ENCODE measurements around the gene FUCA1.
A peak's percentile ranks its signal among the peaks of the same experiment; 100 is the strongest.

Gene FUCA1

GRCh38 chr1:23825076-23825761 lies 42.9 kb downstream of the FUCA1 start, which contains the start of gene HMGCL:
HMGCL (minus strand) TSS chr1:23825429; CDS start chr1:23825415, 14 bp downstream.
- Histone ChIP-seq H3K27ac (replicated peaks; ENCODE audit: low read length) (peak within 1 kb of the TSS; percentile 79), H3K4me3 (ENCODE audit: low read length in 2 of 2) (peak within 1 kb of the TSS; percentile 96 to 100), H2BK12ac (ENCODE audit: low read length) (no peak within 1 kb of the TSS), H2AK5ac (ENCODE audit: low read depth, low read length) (no peak within 1 kb of the TSS), H2AFZ (ENCODE audit: low read length) (peak within 1 kb of the TSS; percentile 93), H3K18ac (ENCODE audit: low read length) (peak within 1 kb of the TSS; percentile 98), H2BK120ac (ENCODE audit: low read depth, low read length) (no peak within 1 kb of the TSS), H3K4me2 (ENCODE audit: insufficient read depth, low read length, poor library complexity, severe bottlenecking) (peak within 1 kb of the TSS; percentile 74), H3K36me3 (replicated peaks in 1 of 2; ENCODE audit: control insufficient read depth in 2 of 2, insufficient read depth in 2 of 2, low read length in 2 of 2) (peaks cover 0 to under 1% of the 10 kb centered on the region in 2 donors), H3K14ac (ENCODE audit: low read length) (no peak within 1 kb of the TSS), H2BK15ac (ENCODE audit: low read length) (no peak within 1 kb of the TSS), H3K4me1 (ENCODE audit: control insufficient read depth in 2 of 2, insufficient read depth in 1 of 2, low read depth in 1 of 2, low read length in 2 of 2) (no peaks in the 10 kb centered on the region), H4K8ac (ENCODE audit: low read depth, low read length) (no peak within 1 kb of the TSS), H3K79me1 (ENCODE audit: low read depth, low read length) (no peaks in the 10 kb centered on the region), H4K91ac (ENCODE audit: low read depth, low read length, poor library complexity) (no peak within 1 kb of the TSS), H3K23ac (ENCODE audit: low read depth, low read length, poor library complexity) (peak within 1 kb of the TSS; percentile 95), H3K4ac (ENCODE audit: low read length) (no peak within 1 kb of the TSS), H3K9ac (ENCODE audit: low read depth, low read length, poor library complexity) (peak within 1 kb of the TSS; percentile 88), H3K9me3 (replicated peaks in 1 of 2; ENCODE audit: control insufficient read depth in 2 of 2, insufficient read depth in 1 of 2, low read depth in 1 of 2, low read length in 2 of 2) (no peaks in the 10 kb centered on the region), H2BK5ac (ENCODE audit: low read length) (no peak within 1 kb of the TSS), H3K27me3 (ENCODE audit: control insufficient read depth in 3 of 3, insufficient read depth in 3 of 3, low read depth in 1 of 3, low read length in 3 of 3) (no peaks in the 10 kb centered on the region)
- DNase-seq (ENCODE audit: low spot score): peak; percentile 83
- no CpG with 5 or more reads among the region's 42 CpGs for WGBS, 2 donors (ENCODE audit: extremely low coverage in 2 of 2, insufficient read length in 2 of 2, insufficient replicate concordance in 1 of 2)

DNA sequence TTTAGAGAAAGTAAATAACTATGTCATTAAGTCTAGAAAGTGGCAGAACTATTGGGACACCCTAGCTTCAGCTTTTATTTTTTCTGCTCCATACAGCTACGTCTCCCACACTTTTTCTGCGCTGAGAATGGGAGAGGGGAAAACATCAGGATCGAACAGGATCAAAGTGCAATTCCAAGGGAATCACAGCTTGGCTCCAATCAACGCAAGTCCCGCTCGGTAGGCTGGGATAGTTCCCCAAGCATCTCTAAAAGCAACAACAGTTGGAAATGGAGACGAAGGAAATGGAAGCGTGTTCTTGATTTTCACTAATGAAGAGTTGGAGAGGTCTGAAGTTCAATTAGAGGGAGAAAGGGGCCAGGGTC lies 43.4 kb downstream of the FUCA1 start:
- no peak for DNase-seq (ENCODE audit: low spot score)
- no peaks in the 10 kb centered on the region for H3K9me3 ChIP-seq (replicated peaks in 1 of 2; ENCODE audit: control insufficient read depth in 2 of 2, insufficient read depth in 1 of 2, low read depth in 1 of 2, low read length in 2 of 2)
- H3K4me2 ChIP-seq (ENCODE audit: insufficient read depth, low read length, poor library complexity, severe bottlenecking): peak overlapping the region; percentile 74
- peak overlapping the region; percentile 93 for H2AFZ ChIP-seq (ENCODE audit: low read length)
- H2BK12ac ChIP-seq (ENCODE audit: low read length): no peak overlapping the region
- peaks cover 0 to 4% of the 10 kb centered on the region in 2 donors for H3K36me3 ChIP-seq (replicated peaks in 1 of 2; ENCODE audit: control insufficient read depth in 2 of 2, insufficient read depth in 2 of 2, low read length in 2 of 2)
- H3K4ac ChIP-seq (ENCODE audit: low read length): no peak overlapping the region
- no peak overlapping the region for H2AK5ac ChIP-seq (ENCODE audit: low read depth, low read length)
- H3K27ac ChIP-seq (replicated peaks; ENCODE audit: low read length): no peak overlapping the region
- H2BK5ac ChIP-seq (ENCODE audit: low read length): no peak overlapping the region
- no peak overlapping the region for H4K8ac ChIP-seq (ENCODE audit: low read depth, low read length)
- H4K91ac ChIP-seq (ENCODE audit: low read depth, low read length, poor library complexity): no peak overlapping the region
- H3K14ac ChIP-seq (ENCODE audit: low read length): no peak overlapping the region
- no peak overlapping the region for H3K9ac ChIP-seq (ENCODE audit: low read depth, low read length, poor library complexity)
- no peaks in the 10 kb centered on the region for H3K27me3 ChIP-seq (ENCODE audit: control insufficient read depth in 3 of 3, insufficient read depth in 3 of 3, low read depth in 1 of 3, low read length in 3 of 3)
- no peak overlapping the region for H3K23ac ChIP-seq (ENCODE audit: low read depth, low read length, poor library complexity)
- no CpG with 5 or more reads among the region's 8 CpGs for WGBS, 2 donors (ENCODE audit: extremely low coverage in 2 of 2, insufficient read length in 2 of 2, insufficient replicate concordance in 1 of 2)
- H3K4me3 ChIP-seq (ENCODE audit: low read length in 2 of 2): peak overlapping the region; percentile 96 to 100
- no peak overlapping the region for H2BK120ac ChIP-seq (ENCODE audit: low read depth, low read length)
- H3K4me1 ChIP-seq (ENCODE audit: control insufficient read depth in 2 of 2, insufficient read depth in 1 of 2, low read depth in 1 of 2, low read length in 2 of 2): no peaks in the 10 kb centered on the region
- H2BK15ac ChIP-seq (ENCODE audit: low read length): no peak overlapping the region
- no peaks in the 10 kb centered on the region for H3K79me1 ChIP-seq (ENCODE audit: low read depth, low read length)
- H3K18ac ChIP-seq (ENCODE audit: low read length): no peak overlapping the region

DNA sequence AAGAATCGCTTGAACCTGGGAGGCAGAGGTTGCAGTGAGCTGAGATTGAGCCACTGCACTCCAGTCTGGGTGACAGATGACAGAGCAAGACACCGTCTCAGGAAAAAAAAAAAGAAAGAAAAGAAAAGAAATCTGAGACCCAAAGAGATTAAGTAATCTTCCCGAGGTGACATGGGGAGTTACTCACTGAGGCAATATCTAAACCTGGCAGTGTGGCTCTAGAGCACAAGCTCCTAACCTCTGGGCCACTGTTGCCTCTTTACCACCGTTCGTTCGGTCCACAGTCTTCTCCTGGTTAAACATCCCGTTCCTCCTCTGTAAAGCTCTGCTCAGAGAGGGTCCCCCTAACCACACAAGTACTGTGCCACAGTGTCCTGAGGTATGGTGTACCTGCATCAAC lies 44.3 kb downstream of the FUCA1 start:
- H4K8ac ChIP-seq (ENCODE audit: low read depth, low read length): no peak overlapping the region
- no peak overlapping the region for H3K27ac ChIP-seq (replicated peaks; ENCODE audit: low read length)
- no peaks in the 10 kb centered on the region for H3K27me3 ChIP-seq (ENCODE audit: control insufficient read depth in 3 of 3, insufficient read depth in 3 of 3, low read depth in 1 of 3, low read length in 3 of 3)
- WGBS, 2 donors (ENCODE audit: extremely low coverage in 2 of 2, insufficient read length in 2 of 2, insufficient replicate concordance in 1 of 2): no CpG with 5 or more reads among the region's 7 CpGs
- H3K4me3 ChIP-seq (ENCODE audit: low read length in 2 of 2): peak overlapping the region in 1 of 2 donors; percentile 96
- no peaks in the 10 kb centered on the region for H3K4me1 ChIP-seq (ENCODE audit: control insufficient read depth in 2 of 2, insufficient read depth in 1 of 2, low read depth in 1 of 2, low read length in 2 of 2)
- no peak overlapping the region for H2BK15ac ChIP-seq (ENCODE audit: low read length)
- H3K9me3 ChIP-seq (replicated peaks in 1 of 2; ENCODE audit: control insufficient read depth in 2 of 2, insufficient read depth in 1 of 2, low read depth in 1 of 2, low read length in 2 of 2): no peaks in the 10 kb centered on the region
- DNase-seq (ENCODE audit: low spot score): no peak
- no peak overlapping the region for H3K9ac ChIP-seq (ENCODE audit: low read depth, low read length, poor library complexity)
- H2BK120ac ChIP-seq (ENCODE audit: low read depth, low read length): no peak overlapping the region
- H2AK5ac ChIP-seq (ENCODE audit: low read depth, low read length): no peak overlapping the region
- H4K91ac ChIP-seq (ENCODE audit: low read depth, low read length, poor library complexity): no peak overlapping the region
- H3K4me2 ChIP-seq (ENCODE audit: insufficient read depth, low read length, poor library complexity, severe bottlenecking): no peak overlapping the region
- H3K36me3 ChIP-seq (replicated peaks in 1 of 2; ENCODE audit: control insufficient read depth in 2 of 2, insufficient read depth in 2 of 2, low read length in 2 of 2): peaks cover 0 to 5% of the 10 kb centered on the region in 2 donors
- no peak overlapping the region for H3K4ac ChIP-seq (ENCODE audit: low read length)
- H3K18ac ChIP-seq (ENCODE audit: low read length): no peak overlapping the region
- H2BK5ac ChIP-seq (ENCODE audit: low read length): no peak overlapping the region
- no peak overlapping the region for H2AFZ ChIP-seq (ENCODE audit: low read length)
- H3K23ac ChIP-seq (ENCODE audit: low read depth, low read length, poor library complexity): no peak overlapping the region
- no peak overlapping the region for H3K14ac ChIP-seq (ENCODE audit: low read length)
- H2BK12ac ChIP-seq (ENCODE audit: low read length): no peak overlapping the region
- H3K79me1 ChIP-seq (ENCODE audit: low read depth, low read length): peaks cover 2% of the 10 kb centered on the region

DNA sequence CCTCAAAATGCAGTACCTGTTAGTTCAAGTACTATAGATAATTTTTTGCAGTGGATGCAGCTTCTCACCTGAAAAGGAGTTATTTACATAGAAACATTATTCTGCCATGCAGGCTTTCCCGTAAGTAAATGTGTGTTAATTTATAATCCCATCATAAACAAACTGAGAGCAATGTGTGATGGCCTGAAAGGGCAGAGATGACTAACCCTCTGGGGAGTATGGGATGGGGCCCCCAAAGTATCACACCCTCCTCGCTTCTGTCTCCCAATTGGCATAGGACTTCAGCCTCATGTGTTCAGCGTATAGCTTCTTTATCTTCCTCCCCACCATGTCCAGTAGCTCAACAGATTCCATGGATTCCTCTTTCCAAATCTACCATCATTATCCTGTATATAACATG lies 50.5 kb downstream of the FUCA1 start:
- Histone ChIP-seq H3K14ac (ENCODE audit: low read length) (no peak overlapping the region), H3K4me1 (ENCODE audit: control insufficient read depth in 2 of 2, insufficient read depth in 1 of 2, low read depth in 1 of 2, low read length in 2 of 2) (no peaks in the 10 kb centered on the region), H3K18ac (ENCODE audit: low read length) (no peak overlapping the region), H3K9ac (ENCODE audit: low read depth, low read length, poor library complexity) (no peak overlapping the region), H3K27me3 (ENCODE audit: control insufficient read depth in 3 of 3, insufficient read depth in 3 of 3, low read depth in 1 of 3, low read length in 3 of 3) (no peaks in the 10 kb centered on the region), H3K9me3 (replicated peaks in 1 of 2; ENCODE audit: control insufficient read depth in 2 of 2, insufficient read depth in 1 of 2, low read depth in 1 of 2, low read length in 2 of 2) (no peaks in the 10 kb centered on the region), H4K91ac (ENCODE audit: low read depth, low read length, poor library complexity) (no peak overlapping the region), H3K79me1 (ENCODE audit: low read depth, low read length) (peaks cover 4% of the 10 kb centered on the region), H2AFZ (ENCODE audit: low read length) (no peak overlapping the region), H3K4me2 (ENCODE audit: insufficient read depth, low read length, poor library complexity, severe bottlenecking) (no peak overlapping the region), H2BK120ac (ENCODE audit: low read depth, low read length) (no peak overlapping the region), H2BK5ac (ENCODE audit: low read length) (no peak overlapping the region), H2BK15ac (ENCODE audit: low read length) (no peak overlapping the region), H4K8ac (ENCODE audit: low read depth, low read length) (no peak overlapping the region), H3K4ac (ENCODE audit: low read length) (no peak overlapping the region), H3K4me3 (ENCODE audit: low read length in 2 of 2) (no peak overlapping the region), H3K23ac (ENCODE audit: low read depth, low read length, poor library complexity) (no peak overlapping the region), H2AK5ac (ENCODE audit: low read depth, low read length) (no peak overlapping the region), H3K36me3 (replicated peaks in 1 of 2; ENCODE audit: control insufficient read depth in 2 of 2, insufficient read depth in 2 of 2, low read length in 2 of 2) (peaks cover 17 to 48% of the 10 kb centered on the region in 2 donors), H2BK12ac (ENCODE audit: low read length) (no peak overlapping the region), H3K27ac (replicated peaks; ENCODE audit: low read length) (no peak overlapping the region)
- WGBS, 2 donors (ENCODE audit: extremely low coverage in 2 of 2, insufficient read length in 2 of 2, insufficient replicate concordance in 1 of 2): no CpG with 5 or more reads among the region's 3 CpGs
- DNase-seq (ENCODE audit: low spot score): no peak
